ENCODE data around the gene SRF.

Gene SRF

GRCh38 chr6:43147691-43148477, 23.2 kb upstream of the SRF start:
- DNase-seq: no peak

GRCh38 chr6:43149265-43149664, 21.8 kb upstream of the SRF start:
- DNase-seq: no peak

- no peak for DNase-seq
Measured at GRCh38 chr6:43150051-43150751, 20.9 kb upstream of the SRF start.

GRCh38 chr6:43159599-43159998, 11.5 kb upstream of the SRF start:
- no peak for DNase-seq

- DNase-seq: no peak
Measured at GRCh38 chr6:43163899-43164298, 7.2 kb upstream of the SRF start.

- DNase-seq: no peak
Measured at GRCh38 chr6:43170417-43170930, 595 bp upstream of the SRF start.

- DNase-seq: no peak
Measured at GRCh38 chr6:43171707-43172103, 636 bp downstream of the SRF start.

GRCh38 chr6:43172104-43173007, 1.3 kb downstream of the SRF start:
- DNase-seq: peak; percentile 16

GRCh38 chr6:43173591-43174262, 2.7 kb downstream of the SRF start:
- DNase-seq: no peak

GRCh38 chr6:43174263-43175112, 3.4 kb downstream of the SRF start:
- peak; percentile 97 for DNase-seq

- no peak for DNase-seq
Measured at GRCh38 chr6:43175676-43176422, 4.8 kb downstream of the SRF start.

GRCh38 chr6:43176423-43176786, 5.3 kb downstream of the SRF start:
- no peak for DNase-seq

- DNase-seq: no peak
Measured at GRCh38 chr6:43178150-43178549, 7.1 kb downstream of the SRF start.

- no peak for DNase-seq
Measured at GRCh38 chr6:43178951-43179830, 8.1 kb downstream of the SRF start.

GRCh38 chr6:43180058-43180457, 9.0 kb downstream of the SRF start:
- no peak for DNase-seq

- DNase-seq: no peak
Measured at GRCh38 chr6:43180985-43181384, 9.9 kb downstream of the SRF start.

GRCh38 chr6:43181621-43181941, 10.5 kb downstream of the SRF start:
- no peak for DNase-seq

GRCh38 chr6:43181942-43182860, 11.1 kb downstream of the SRF start, which contains the start of gene CUL9:
Gene CUL9 (plus strand): TSS chr6:43182196. CDS start chr6:43184311, 2,115 bp downstream.
- peak; percentile 42 for DNase-seq

- DNase-seq: no peak
Measured at GRCh38 chr6:43183441-43183840, 12.4 kb downstream of the SRF start.
